PFSK-1 (cell line): ENCODE measurements around the gene ARRDC2.

Experiments used
- POLR2AphosphoS5 ChIP-seq: IDR thresholded peaks from 2 replicates; pipeline ENCODE4 v1.6.1; 2012; ENCODE audit warnings: low read depth, mild to moderate bottlenecking, control low read depth, low read length, moderate library complexity
- SIN3A ChIP-seq: IDR thresholded peaks from 2 replicates; pipeline ENCODE4 v1.6.1; 2012; ENCODE audit warnings: mild to moderate bottlenecking, low read length, moderate library complexity, borderline replicate concordance; ENCODE audit not compliant: insufficient read depth
- TAF1 ChIP-seq: IDR thresholded peaks from 2 replicates; pipeline ENCODE4 v1.6.1; 2012; ENCODE audit warnings: low read length, control low read depth, borderline replicate concordance; ENCODE audit not compliant: insufficient read depth
- TF ChIP-seq, protein P1 (sequence below), 2 experiments: IDR thresholded peaks; 2 replicates each; pipeline versions ENCODE4 v1.6.1 to v1.8.0; 2011 to 2012; ENCODE audit warnings: low read depth in 2 of 2, low read length in 2 of 2, control low read depth in 1 of 2, inconsistent platforms in 1 of 2, mild to moderate bottlenecking in 1 of 2, moderate library complexity in 1 of 2; ENCODE audit not compliant: insufficient read depth in 1 of 2

- TF ChIP-seq TAF1 (no peak), SIN3A (no peak), POLR2AphosphoS5 (no peak)
- TF ChIP-seq, protein P1, sequence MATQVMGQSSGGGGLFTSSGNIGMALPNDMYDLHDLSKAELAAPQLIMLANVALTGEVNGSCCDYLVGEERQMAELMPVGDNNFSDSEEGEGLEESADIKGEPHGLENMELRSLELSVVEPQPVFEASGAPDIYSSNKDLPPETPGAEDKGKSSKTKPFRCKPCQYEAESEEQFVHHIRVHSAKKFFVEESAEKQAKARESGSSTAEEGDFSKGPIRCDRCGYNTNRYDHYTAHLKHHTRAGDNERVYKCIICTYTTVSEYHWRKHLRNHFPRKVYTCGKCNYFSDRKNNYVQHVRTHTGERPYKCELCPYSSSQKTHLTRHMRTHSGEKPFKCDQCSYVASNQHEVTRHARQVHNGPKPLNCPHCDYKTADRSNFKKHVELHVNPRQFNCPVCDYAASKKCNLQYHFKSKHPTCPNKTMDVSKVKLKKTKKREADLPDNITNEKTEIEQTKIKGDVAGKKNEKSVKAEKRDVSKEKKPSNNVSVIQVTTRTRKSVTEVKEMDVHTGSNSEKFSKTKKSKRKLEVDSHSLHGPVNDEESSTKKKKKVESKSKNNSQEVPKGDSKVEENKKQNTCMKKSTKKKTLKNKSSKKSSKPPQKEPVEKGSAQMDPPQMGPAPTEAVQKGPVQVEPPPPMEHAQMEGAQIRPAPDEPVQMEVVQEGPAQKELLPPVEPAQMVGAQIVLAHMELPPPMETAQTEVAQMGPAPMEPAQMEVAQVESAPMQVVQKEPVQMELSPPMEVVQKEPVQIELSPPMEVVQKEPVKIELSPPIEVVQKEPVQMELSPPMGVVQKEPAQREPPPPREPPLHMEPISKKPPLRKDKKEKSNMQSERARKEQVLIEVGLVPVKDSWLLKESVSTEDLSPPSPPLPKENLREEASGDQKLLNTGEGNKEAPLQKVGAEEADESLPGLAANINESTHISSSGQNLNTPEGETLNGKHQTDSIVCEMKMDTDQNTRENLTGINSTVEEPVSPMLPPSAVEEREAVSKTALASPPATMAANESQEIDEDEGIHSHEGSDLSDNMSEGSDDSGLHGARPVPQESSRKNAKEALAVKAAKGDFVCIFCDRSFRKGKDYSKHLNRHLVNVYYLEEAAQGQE (IDR thresholded peaks at IDR 0.05; ENCODE audit: insufficient read depth in 1 of 2, low read depth in 2 of 2, low read length in 2 of 2), result no peak
These were observed 38.7 kb upstream of the ARRDC2 start for GRCh38 chr19:17969096-17969792.
